SK-N-MC (cell line): Measurements from ENCODE around the gene GEMIN4.

Experiments
- EZH2 ChIP-seq: fragments of 200-600 bp; sonication (generic); IDR thresholded peaks from one replicate; pipeline ENCODE4 v1.6.1; 2017; ENCODE audit warnings: antibody characterized with exemption
- FOXP2 ChIP-seq: optimal IDR thresholded peaks from 2 replicates; pipeline ENCODE3; 2011; ENCODE audit warnings: mild to moderate bottlenecking, moderate library complexity; ENCODE audit not compliant: insufficient read depth; ENCODE audit errors: extremely low read length, control extremely low read depth
- POLR2AphosphoS5 ChIP-seq: IDR thresholded peaks from 2 replicates; pipeline ENCODE4 v1.6.1; 2012; ENCODE audit warnings: mild to moderate bottlenecking, low read depth, low read length, borderline replicate concordance

DNA sequence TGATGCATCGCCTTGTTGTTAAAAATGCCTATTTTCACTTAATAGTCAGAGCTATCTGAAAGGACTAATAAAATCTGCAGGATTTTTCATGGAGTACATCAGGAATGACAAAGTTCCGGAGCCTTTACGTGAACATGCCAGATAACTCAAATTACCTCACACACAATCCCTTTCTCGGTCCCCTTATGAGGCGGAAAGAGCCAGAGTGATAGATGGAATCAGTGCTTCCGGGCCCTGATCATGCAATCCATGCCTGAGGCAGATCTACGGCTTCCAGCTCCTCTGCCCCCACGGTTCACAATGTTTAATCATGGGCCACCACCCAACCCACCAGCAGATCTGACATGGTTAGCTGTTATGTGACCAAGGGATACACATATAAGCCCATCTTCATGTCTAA is 54.4 kb downstream of the GEMIN4 start:
- TF ChIP-seq POLR2AphosphoS5 = no peak
- no peak for TF ChIP-seq EZH2
- TF ChIP-seq FOXP2 = no peak
